ENCODE results near the gene RPS19BP1.

RPS19BP1 gene

DNA sequence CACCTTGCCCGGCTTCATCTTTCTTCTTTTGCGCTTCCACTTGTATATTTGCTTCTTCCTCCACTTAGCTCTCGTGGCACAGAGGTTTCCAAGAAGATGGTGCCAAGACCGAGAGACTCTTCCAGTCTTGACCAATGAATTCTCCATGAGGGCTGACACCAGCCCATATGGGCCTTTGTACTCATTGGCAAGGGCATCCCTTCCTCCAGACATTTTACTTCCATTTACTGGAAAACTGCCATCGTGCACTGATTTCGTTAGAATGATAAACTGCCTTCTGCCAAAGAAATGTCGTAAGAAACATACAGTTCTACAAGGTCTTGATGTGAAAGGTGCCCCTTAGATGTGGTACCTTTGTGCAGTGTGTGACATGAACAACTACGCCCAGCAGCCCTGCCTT, 35.1 kb downstream of the RPS19BP1 start:
- peaks cover 0 to 1% of the 10 kb centered on the region in 2 donors for H3K27me3 ChIP-seq
- no peak overlapping the region for H3K27ac ChIP-seq
- H3K4me3 ChIP-seq = no peak overlapping the region
- intact Hi-C loops (cut with DNase I; ENCODE audit: low total_unique reads) = no loop called here
- no peaks in the 10 kb centered on the region for H3K9me3 ChIP-seq
- H3K36me3 ChIP-seq = no peaks in the 10 kb centered on the region
- TF ChIP-seq, protein P1, sequence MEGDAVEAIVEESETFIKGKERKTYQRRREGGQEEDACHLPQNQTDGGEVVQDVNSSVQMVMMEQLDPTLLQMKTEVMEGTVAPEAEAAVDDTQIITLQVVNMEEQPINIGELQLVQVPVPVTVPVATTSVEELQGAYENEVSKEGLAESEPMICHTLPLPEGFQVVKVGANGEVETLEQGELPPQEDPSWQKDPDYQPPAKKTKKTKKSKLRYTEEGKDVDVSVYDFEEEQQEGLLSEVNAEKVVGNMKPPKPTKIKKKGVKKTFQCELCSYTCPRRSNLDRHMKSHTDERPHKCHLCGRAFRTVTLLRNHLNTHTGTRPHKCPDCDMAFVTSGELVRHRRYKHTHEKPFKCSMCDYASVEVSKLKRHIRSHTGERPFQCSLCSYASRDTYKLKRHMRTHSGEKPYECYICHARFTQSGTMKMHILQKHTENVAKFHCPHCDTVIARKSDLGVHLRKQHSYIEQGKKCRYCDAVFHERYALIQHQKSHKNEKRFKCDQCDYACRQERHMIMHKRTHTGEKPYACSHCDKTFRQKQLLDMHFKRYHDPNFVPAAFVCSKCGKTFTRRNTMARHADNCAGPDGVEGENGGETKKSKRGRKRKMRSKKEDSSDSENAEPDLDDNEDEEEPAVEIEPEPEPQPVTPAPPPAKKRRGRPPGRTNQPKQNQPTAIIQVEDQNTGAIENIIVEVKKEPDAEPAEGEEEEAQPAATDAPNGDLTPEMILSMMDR (IDR thresholded peaks at IDR 0.05) = no peak
- peaks cover 0 to 13% (median 10%) of the 10 kb centered on the region in 4 donors for H3K4me1 ChIP-seq
- no peak for DNase-seq

DNA sequence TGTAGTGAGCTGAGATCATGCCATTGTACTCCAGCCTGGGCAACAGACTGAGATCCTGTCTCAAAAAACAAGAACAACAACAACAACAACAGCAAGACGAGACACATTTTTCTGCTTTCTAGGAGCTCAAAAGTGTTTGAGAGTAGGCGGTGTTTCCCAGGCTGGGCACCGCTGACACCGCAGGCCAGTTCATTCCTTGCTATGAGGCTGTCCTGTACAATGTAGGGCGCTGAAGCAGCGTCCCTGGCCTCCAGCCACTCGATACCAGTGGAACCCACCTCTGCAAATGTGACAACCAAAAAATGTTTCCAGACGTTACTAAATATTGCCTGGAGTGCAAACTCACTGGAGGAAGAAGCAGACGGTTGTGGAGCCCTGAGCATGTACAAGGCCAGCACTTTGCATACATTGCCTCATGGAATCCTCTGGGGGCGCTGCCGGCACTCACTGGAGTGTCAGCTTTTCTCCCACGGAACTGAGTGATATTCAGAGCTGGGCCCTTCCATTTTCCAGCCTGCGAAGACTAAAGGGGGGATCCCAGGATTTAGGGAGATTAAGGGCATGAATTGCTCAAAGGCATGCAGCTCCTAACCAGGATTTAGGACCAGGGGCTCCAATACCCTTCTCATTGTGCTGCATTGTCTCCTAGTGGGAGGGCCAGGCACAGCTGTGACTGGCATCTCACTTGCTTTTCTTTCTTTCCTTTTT, 36.3 kb downstream of the RPS19BP1 start:
- Histone ChIP-seq H3K27me3 (peaks cover 0 to 7% of the 10 kb centered on the region in 2 donors), H3K9me3 (no peaks in the 10 kb centered on the region), H3K4me3 (no peak overlapping the region), H3K4me1 (peaks cover 0 to 7% (median 5%) of the 10 kb centered on the region in 4 donors), H3K36me3 (no peaks in the 10 kb centered on the region), H3K27ac (no peak overlapping the region)
- TF ChIP-seq, protein P1 (IDR thresholded peaks at IDR 0.05) = peak; percentile 69 to 77
- intact Hi-C loops (cut with DNase I; ENCODE audit: low total_unique reads) = no loop called here
- peak; percentile 72 to 83 for DNase-seq

DNA sequence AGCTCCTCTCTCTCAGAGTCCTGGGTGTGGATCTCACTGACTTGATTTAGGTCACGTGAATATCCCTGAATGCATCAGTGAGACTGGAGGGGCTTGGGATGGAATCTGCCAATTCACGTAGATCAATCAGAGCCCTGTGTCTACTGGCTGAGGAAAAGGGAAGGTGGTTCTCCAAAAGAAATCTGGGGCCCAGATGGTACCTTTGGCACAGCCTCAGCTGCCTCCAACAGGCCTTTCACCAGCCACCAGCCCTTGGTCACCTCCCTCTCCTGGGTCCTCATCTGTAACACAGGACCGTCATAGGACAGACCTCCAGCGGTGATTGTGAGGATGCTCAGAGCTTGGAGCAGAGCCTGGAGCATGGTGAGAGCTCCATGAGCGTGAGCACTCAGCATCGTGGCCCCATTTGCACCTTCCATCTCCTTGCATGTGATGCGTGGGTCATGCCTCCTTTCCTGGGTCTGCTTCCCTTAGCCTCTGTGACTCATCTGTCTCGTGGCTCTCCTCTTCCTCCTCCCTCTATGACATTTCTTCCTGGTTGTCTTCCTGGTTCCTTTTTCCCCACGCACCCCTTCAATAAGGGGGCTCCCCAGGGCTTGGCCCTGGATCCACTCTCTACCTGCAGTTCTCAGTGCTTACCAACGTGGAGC, 38.0 kb downstream of the RPS19BP1 start:
- no peak for DNase-seq
- Histone ChIP-seq H3K36me3 (no peaks in the 10 kb centered on the region), H3K4me3 (no peak overlapping the region), H3K27me3 (peaks cover 0 to 14% of the 10 kb centered on the region in 2 donors), H3K27ac (no peak overlapping the region), H3K9me3 (no peaks in the 10 kb centered on the region), H3K4me1 (no peaks in the 10 kb centered on the region)
- TF ChIP-seq, protein P1 (IDR thresholded peaks at IDR 0.05) = no peak
- intact Hi-C loops (cut with DNase I; ENCODE audit: low total_unique reads) = loop anchor here (5.0 kb wide), 1 partner anchor 33 kb away; no protein-coding TSS in a partner anchor

DNA sequence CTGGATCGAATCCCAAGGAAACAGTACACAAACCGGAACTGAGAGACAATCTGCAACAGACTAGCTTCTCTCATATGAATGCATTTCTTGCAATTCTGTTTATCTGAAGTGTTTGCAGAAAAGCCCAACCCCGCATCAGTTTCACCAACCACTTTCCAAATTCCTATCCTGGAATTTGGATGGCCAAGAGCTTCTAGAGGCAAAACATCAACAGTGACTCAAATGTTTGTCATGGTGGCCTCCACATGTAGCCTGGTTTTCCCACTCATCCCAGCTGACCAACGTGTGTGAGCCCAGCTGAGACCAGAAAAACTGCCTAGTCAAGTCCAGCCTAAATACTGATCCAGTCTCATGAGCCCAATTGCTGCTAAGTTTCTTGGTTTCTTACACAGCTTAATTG, 38.8 kb downstream of the RPS19BP1 start:
- Histone ChIP-seq H3K9me3 (no peaks in the 10 kb centered on the region), H3K4me1 (no peaks in the 10 kb centered on the region), H3K27me3 (peaks cover 0 to 15% of the 10 kb centered on the region in 2 donors), H3K36me3 (no peaks in the 10 kb centered on the region), H3K27ac (no peak overlapping the region), H3K4me3 (no peak overlapping the region)
- TF ChIP-seq, protein P1 (IDR thresholded peaks at IDR 0.05) = no peak
- intact Hi-C loops (cut with DNase I; ENCODE audit: low total_unique reads) = loop anchor here (5.0 kb wide), 1 partner anchor 34 kb away; no protein-coding TSS in a partner anchor
- DNase-seq = no peak

DNA sequence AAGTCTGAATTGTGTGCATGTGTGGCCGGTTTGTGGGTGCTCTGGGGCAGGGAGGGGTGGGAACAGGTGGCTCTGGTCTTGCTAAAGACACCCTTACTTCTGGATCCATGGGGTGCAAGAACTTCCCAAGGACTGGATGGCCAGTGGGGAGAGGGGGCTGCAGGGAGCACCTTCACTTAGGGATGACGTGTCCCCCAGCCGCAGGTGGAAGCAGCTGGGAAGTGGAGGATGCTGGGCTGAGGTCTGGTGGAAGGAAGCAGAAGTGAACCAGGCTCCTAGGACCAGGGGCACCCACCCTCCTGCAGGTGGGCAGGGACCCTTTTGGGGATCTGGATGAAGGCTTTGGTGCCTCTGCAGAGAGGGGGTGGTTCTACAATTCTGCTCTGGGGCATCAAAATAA, 40.4 kb downstream of the RPS19BP1 start:
- intact Hi-C loops (cut with DNase I; ENCODE audit: low total_unique reads) = loop anchor here (5.0 kb wide), 1 partner anchor 35 kb away; no protein-coding TSS in a partner anchor
- no peak for DNase-seq
- Histone ChIP-seq H3K9me3 (no peaks in the 10 kb centered on the region), H3K36me3 (no peaks in the 10 kb centered on the region), H3K4me3 (no peak overlapping the region), H3K27ac (no peak overlapping the region), H3K27me3 (peaks cover 0 to 20% of the 10 kb centered on the region in 2 donors), H3K4me1 (no peaks in the 10 kb centered on the region)
- TF ChIP-seq, protein P1 (IDR thresholded peaks at IDR 0.05) = no peak

All from tibial artery (tissue), 4 donors.